GM12874 (cell line): ENCODE results near the gene VEGFC.

Experiments
- TF ChIP-seq, protein P1 (sequence below): IDR thresholded peaks from 2 replicates; pipeline ENCODE4 v1.5.1; 2011; ENCODE audit warnings: low read depth, mild to moderate bottlenecking, control low read depth, low read length, moderate library complexity; ENCODE audit not compliant: insufficient read depth

The VEGFC gene

DNA sequence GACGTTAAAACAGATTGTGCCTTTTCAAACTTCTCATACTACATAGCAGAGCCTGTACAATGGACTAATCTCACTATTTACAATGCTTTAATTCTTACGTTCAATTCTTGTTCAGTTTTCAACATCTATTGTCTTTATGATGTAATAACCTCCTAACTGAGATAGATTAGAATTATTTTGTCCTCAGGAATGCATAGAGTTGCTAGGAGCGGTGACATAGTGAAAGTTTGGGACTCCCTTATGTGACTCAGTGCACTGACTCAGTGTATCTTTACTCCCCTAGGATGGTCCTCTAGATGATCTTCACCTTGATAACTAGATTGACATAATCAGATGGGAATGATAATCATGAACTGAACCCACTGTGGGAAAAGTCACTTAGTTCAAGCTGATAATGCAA is 151.5 kb downstream of the VEGFC start:
- TF ChIP-seq, protein P1, sequence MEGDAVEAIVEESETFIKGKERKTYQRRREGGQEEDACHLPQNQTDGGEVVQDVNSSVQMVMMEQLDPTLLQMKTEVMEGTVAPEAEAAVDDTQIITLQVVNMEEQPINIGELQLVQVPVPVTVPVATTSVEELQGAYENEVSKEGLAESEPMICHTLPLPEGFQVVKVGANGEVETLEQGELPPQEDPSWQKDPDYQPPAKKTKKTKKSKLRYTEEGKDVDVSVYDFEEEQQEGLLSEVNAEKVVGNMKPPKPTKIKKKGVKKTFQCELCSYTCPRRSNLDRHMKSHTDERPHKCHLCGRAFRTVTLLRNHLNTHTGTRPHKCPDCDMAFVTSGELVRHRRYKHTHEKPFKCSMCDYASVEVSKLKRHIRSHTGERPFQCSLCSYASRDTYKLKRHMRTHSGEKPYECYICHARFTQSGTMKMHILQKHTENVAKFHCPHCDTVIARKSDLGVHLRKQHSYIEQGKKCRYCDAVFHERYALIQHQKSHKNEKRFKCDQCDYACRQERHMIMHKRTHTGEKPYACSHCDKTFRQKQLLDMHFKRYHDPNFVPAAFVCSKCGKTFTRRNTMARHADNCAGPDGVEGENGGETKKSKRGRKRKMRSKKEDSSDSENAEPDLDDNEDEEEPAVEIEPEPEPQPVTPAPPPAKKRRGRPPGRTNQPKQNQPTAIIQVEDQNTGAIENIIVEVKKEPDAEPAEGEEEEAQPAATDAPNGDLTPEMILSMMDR: no peak

DNA sequence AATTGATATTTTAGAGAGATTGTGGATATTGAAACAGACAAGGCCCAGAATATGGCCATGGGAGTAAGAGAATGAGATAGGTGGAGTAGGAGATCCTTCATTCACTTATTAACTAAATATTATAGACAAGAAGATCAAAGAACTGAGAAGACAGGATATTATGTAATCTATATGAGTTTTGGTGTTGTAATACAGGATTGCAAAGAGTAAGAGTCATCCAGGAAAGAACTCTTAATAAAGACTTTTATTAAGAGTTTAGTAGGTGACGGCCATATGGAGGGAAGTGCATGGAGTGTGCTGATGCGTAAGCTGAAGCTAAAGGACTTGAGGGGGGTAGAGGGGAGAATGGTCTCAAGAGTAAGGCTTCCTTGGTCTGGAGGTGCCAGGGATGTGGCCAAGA is 153.7 kb downstream of the VEGFC start:
- TF ChIP-seq, protein P1: no peak

DNA sequence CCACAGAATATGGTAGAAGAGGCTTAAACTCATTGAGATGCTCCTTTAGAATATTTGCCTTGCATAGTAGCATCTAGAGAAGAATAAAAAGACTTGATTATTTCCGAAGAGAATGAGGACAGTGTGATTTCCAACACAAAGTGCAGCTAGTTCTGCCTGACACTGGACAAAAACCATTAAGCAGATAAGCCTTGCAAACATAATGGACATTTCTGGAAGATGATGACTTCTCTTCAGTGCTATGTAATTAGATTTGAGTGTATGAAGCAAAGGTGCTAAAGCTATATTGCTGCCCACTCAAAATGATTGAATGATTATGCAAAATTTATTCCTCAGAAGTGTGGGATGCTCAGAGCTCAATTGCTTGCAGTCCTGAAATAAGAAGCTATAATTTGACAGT is 156.4 kb downstream of the VEGFC start:
- TF ChIP-seq, protein P1: no peak

DNA sequence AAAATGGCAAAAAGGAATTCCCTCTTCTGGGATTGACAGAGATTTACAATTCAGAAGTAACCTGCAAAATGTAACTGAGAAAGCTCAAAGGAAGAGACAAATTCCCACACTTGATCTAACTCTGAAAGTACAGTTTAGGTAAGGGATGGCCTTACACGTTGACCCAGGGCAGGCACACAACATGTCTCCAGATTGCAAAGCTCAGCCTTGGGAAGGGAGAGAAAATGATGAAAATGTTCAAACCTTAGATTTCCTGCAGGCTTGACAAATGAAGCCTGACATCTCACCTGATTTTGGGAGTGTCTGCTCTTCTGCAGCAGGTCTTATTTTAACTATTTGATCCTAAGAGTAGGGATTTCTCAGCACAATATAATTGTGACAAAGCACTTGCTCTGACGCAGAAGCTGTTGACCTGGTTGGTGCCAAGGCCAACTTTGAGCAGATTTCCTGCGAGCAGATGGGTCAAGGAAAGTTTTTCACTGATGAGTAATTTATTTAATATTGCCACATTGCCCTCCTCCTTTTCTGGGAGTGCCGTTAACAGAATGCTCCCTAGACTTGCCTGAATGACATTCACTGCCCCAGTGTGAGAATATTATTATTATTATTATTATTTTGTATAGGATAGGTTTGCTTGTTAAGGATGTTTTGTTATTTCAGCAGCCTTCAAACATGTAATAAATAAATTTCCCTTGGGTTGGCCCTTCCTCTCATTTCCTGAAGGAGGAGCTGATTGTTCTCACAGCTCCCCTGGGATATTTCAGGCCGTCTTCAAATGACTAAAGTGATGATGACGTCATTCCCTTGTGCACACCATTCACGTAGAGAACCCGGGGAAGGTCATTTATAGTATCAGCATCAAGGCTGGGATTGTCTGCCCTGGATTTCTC is 157.1 kb downstream of the VEGFC start:
- TF ChIP-seq, protein P1: no peak
